ENCODE measurements around the gene FARS2.

Gene FARS2

DNA sequence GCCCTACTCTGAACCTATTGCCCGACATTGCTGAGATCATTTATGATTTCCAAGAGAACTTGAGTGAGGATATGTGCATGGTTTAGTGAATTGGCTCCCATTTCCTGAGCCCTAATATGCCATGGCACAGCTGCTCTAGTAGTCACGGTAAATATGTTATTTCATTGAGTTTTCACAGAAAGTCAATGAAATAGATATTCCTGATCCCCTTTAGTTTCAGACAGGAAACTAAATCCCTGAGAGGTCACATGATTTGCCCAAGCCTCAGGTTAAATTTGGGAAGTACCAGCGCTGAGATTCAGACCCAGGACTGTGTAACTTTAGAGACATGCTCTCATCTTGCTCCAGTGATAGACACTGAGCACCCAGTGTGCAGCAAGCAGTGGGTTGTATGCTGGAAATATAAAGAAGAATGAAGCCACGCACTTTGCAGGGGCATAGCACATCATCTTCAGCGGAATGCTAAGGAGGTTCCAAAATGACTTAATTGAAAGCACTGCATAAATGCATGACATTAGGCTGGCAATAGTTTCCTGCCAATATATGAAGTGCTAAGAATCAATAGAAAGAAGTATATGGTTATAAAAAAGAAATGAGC, 70.6 kb downstream of the FARS2 start:
- DNase-seq, result no peak

DNA sequence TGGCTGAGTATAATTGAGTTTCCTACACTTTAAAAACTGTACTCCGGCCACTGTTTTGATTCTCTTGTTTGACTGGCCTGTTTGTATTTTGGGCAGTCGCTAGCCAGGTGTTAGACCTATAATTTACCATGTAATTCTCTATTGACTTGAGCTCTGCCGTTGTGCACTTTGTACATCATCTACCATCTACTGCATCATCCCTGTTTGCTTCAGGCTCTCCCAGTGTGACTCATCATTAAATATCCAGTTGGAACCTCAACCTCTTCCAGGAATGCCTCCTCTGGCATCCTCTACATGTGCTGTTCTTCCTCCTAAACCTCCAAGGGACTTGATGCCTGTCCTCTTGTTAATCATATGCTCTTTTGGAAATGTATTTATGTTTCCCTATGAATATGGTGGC, 72.3 kb downstream of the FARS2 start:
- DNase-seq, result peak; percentile 78

DNA sequence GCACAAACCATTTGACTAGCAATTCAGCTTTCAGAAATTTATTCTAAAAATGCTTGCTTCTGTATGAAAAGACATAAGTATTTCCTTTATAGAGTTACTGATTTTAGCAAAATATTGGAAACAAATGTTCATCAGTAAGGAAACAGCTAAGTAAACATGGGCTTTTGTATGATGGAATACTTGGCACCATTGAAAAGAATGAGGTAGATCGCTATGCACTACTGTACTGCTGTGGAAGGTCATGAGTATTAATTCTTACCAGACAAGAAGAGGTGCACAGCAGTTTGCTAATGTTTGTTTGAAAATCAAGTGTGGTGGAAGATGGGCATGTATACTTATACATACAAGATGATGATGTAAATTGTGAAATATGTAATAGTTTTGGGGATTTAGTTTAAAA, 73.0 kb downstream of the FARS2 start:
- DNase-seq, result peak; percentile 22

DNA sequence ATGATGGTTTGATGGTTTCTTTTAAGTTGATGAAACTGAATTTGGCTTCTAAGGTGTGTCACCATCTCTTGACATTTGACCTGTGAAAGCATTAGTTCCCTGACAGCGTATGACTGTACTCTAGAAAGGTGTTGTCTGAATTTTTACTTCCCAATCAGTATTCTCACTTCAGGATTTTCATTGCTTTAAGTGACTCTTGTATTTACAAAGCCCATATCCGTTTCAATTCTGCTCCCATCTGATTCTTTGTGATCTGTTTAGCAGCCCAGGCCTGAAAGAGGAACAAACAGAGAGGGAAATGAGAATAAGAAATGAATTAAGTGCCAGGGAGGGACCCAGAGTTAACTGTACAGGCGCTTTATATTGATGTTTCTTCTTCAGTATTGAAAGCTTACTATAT, 73.7 kb downstream of the FARS2 start:
- DNase-seq, result no peak

DNA sequence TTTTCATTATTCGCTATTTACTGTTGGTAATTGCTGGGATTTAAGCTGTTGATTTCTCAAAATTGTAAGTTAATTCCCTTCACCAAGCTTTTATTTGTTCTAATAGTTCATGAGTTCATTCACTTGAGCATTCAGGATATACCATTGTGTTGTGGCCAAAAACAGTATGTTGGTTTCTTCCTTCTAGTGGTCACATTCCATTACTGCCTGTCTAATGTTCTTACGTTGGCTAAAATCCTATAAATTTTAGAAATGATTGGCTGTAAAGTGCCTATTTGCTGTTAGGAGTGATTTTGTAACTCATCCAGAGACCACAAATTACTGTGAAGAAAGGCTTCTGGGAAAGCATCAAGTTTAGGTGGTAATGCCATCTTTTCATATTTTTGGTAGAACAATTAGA, 76.3 kb downstream of the FARS2 start:
- peak; percentile 74 for DNase-seq

DNA sequence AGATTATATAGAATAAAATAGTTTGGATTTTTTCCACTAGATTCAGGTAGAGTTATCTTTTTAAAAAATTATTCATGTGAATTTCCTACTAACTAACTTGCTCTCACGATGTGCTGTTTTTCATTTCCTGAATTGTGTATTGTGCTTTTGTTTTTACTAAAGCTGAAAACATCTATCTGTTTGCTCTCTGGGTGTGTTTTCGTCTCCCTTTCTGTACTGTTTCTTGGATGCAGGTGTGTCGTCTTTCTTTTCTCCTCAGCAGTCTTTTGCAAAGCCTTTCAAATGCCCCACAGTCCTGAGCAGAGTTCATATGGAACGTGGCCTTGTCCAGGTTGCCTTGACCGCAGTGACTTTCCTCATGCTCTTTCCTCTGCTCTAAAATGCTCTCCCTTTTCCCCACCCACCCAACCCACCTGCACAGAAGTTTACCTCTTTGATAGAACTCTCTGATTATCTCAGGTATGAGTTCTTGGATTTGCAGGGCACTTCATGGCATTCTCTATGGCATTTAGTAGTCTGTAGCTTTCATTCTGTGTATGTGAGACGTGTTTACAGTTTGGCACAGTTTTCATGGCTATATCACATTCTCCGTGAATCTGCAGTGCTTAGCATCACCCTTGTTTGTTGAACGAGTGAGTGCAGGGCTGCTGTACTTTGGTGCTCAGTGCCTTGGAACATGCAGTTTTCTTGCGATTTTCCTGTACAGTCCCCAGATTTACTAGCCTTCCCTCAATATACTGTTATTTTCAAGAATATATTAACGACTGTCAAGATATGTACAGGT, 77.1 kb downstream of the FARS2 start:
- no peak for DNase-seq

DNA sequence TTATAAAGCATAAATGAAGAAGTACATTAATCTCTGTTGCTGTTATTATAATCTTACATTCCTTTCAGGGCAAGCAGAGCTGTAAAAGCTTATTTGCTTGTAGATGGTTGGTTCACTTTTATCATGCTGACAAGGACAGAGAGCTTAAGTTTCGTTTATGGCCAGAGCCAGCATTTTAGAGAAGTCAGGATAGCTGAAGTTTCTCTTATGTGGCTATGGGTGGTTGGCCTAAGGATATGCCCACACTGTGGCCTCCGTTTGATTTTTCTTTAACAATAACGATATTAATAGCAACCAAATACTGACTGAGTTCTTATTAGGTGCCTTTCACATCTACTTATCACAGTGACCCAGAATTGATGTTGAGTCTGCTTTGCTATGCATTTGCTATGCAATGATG, 78.5 kb downstream of the FARS2 start:
- DNase-seq, result no peak

DNA sequence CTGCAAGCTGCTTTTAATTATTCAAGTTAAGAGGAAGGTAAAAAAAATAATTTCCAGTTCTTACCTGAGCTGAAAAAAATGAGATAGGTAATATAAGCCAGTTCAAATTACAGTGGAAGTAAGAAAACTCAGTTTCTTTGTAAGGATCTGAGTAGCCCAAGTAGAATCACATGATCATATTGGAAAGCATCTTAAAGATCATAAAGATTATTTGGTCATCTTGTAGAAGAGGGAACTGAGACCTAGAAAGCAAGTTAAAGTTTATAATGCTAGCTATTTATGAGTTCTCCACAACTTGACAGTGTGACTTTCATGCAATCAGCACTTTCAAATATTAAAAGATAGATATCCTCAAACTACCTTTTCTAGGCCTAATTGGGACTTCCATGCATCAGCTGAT, 80.5 kb downstream of the FARS2 start:
- no peak for DNase-seq

DNA sequence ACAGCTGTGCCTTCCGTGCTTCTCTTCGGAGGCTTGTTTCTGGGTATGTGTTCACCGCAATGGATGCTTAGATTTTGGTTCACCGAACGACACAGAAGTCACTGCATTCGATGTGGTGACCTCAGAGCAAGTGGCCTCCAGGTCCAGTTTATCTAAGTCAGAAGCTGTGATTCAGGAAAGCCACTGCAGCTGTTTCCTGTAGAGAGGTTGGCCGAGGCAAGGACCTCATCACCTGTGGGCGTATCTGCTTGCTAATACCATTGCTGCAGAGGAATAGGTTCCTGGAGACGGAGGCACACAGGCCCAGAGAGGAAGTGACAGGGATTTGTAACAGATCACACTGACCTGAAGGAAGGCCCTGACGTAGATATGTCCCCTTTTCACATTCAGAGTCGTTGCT, 82.7 kb downstream of the FARS2 start:
- no peak for DNase-seq

DNA sequence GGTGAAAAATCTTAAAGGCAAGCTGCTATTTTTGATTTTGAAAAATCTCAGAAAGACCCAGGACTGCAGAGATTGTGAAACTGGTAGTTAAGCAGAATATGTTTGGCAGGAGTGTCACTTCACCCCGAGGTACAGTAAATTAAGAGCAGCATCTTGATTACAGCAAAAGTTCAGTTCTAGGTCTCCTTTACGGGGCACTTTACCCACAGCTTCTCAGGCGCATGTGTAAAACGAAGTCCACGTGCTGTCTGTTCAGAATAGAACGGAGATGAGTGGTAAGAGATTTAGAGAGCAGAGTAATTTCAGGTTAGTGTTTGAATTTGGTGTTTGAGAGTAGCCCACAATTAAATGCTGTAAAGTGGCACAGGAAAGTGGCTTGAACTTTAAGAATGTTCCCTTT, 84.0 kb downstream of the FARS2 start:
- DNase-seq, result no peak

DNA sequence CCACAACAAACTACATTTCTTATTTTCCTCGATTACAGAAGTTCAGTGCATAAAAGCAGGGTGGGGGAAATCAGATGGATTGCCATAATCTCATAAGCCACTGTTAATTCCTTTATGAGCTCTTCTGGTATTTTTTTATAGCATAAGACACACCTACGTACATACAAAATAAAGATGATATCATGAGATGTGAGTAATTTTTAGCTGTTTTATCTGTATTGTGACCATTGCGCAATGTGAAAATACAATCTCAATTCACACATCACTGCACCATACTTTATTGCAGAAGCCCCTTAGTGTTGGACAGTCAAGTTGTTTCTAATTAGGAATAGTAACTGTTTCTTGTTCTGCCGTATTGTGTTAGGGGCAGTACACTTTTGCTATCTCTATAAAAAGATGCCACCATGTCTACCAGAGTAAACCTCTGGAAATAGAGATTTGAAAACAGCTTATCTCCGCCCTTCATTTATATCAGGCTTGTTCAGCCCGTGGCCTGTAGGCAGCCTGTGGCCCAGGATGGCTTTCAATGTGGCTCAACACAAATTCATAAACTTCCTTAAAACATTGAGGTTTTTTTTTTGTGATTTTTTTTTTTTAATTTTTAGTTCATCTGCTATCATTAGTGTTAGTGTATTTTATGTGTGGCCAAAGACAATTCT, 90.4 kb downstream of the FARS2 start:
- DNase-seq, result no peak

DNA sequence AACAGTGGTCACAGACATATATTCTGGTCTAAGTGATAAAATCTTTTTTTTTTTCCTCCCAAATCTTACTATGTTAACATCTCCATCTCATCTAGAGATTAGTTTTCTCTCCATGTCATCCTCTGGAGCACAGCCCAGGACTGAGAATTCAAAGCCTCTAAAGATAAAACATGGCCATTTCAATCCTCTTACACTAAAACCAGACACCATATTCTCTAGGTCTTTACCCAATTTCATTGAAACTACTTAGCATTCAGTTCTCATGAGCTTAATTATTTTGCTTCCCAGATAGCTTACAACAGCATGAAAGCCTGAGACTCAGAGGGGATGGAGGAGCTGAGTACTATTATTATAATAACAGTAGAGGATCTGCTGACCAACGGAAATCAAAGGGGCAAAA, 92.7 kb downstream of the FARS2 start:
- DNase-seq, result no peak

DNA sequence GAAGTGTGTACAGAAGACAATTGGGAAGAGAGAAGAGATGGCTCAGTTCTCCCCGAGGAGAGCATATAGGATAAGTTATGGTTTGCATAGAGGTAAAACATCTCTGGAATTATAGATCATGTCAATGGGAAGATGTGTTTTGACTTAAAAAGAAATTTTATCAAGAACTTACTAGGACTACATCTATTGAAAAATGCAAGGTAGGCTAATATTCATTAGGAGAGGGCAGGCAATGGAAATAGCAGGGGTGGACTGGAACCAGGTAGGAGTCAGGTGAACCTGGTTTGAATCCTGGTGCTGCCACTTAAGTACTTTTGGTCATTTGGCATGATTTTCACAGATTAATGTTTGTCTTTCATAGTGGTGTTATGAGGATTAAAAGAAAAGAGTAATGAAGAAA, 96.2 kb downstream of the FARS2 start:
- DNase-seq, result no peak

DNA sequence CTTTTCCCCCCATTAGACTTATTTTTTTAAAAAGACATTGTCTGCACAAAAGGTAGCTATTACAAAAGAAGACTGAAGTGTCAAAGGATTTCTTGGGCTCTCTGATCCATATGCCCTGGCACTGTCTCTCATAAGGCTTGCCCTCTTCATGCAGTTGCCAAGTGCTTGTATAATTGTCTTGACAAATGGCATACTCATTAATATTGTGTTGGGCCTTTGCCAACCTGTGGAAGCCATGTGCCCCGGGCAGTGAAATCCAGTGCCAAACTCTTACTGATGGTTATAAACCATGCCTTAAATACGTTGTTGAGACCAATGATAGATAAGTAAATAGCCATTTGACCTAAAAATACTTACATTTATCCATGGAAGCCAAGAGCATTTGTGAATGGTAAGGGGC, 98.1 kb downstream of the FARS2 start:
- DNase-seq, result no peak

DNA sequence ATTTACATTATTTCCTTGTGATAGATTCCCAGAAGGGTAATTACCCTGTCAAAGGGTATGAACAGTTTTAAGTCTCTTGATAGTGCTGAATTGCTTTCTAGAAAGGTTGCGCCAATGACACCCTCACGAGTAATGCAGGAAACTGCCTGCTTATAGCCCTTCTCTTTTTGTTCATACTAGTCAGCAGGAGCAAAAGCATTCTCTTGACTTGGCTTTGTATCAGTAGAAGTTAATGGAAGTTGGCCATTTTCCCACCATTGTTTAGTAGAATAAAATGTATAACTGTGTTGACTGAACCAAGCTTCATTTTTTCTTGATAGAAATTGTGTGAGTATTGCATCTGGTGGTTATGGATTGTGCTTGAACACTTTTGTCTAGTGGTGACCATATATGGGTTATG, 100.1 kb downstream of the FARS2 start:
- peak; percentile 17 for DNase-seq

DNA sequence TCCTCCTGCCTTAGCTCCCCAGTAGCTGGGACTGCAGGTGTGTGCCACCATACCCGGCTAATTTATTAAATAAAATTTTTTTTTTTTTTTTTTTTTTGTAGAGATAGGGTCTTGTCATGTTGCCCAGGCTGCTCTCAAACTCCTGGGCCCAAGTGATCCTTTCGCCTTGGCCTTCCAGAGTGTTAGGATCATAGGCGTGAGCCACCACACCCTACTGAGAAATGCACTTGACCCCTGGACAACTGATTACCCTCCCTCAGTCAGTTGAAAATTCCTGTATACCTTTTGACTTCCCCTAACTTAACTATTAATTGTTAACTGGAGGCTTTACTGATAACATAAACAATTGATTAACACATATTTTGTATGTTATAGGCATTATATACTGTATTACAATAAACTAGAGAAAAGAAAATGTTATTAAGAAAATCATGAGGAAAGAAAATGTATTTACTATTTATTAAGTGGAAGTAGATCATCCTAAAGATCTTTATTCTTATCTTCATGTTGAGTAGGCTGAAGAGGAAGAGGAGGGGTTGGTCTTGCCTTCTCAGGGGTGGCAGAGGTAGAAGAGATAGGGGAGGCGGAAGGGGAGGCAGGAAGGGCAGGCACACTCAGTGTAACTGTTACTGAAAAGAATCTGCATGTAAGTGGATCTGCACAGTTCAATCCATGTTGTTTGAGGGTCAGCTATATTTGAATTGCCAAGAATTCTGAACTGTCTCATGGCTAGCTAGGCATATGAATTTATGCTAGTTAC, 104.3 kb downstream of the FARS2 start:
- no peak for DNase-seq

DNA sequence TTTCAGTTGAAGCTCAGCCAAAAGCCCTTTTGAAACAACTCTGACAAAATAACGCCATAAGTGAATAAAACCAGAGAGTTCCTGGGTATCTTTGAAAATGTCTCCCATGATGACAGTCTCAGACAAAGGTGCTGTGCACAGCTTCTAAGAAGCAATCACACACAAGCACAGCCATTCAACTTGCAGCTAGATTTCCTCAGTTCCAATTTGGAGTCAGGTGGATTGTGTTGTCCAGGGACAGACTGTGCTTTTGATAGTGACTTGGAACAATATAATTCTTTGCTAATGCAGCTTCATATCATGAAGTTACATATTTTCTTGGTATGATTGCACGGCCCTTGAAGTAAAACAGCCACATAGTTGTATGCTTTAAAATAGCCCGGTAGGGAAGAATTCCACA, 105.6 kb downstream of the FARS2 start:
- no peak for DNase-seq

DNA sequence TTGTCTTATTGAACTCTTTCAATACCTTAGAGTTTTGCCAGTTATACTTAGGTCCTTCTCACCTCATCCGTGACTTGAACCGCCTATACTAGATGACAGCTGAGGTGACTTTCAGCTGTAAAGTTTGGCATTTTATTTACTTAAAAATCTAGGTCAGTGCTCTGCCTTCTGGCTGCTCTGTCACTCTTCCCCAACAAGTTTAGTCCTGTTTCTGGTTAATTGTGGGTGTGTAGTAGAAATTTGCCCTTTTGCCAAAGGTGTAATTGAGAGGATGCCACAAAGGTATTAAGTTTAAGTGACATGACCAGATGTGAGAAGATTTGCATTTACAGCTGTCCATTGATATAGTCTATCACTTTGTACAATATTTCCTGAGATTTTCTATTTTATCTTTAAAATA, 106.2 kb downstream of the FARS2 start:
- DNase-seq, result no peak

DNA sequence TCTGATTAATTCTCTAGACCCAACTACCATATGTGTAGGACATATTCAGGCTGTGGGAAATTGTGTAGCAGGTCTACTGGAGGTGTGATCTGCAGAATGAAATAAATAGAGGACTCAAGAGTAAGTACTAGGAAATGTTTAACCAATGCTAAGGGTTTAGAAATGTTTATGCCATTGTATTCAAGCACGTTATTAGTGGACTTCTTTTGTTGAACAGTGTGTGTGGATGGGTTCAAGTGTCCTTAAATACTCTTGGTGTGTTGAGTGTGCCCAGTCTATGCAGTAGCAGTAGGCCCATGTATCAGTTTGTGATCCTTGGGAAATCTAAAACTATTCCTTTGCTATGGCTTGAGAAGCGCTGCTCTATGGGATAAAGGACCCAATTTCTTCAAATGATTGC, 112.1 kb downstream of the FARS2 start:
- DNase-seq, result no peak

DNA sequence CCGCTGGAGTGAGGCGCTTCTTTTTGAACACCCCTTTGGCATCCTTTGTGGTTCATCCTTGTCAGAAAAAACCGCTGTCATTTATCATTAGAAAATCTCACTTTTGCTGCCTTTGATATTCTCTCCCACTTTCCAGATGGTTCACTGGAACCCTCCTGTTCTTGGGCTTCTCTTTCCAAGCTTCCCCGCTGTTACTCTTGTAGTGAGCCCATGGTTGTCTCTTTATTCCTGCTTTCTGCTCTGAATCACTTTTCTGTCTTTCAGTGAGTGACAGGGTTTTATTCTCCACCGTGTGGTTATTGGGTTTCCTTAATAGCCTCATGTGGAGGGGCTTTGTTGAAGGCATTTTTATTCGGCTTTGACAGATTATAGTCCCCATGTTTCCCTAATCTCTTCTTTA, 117.0 kb downstream of the FARS2 start:
- DNase-seq, result no peak

DNA sequence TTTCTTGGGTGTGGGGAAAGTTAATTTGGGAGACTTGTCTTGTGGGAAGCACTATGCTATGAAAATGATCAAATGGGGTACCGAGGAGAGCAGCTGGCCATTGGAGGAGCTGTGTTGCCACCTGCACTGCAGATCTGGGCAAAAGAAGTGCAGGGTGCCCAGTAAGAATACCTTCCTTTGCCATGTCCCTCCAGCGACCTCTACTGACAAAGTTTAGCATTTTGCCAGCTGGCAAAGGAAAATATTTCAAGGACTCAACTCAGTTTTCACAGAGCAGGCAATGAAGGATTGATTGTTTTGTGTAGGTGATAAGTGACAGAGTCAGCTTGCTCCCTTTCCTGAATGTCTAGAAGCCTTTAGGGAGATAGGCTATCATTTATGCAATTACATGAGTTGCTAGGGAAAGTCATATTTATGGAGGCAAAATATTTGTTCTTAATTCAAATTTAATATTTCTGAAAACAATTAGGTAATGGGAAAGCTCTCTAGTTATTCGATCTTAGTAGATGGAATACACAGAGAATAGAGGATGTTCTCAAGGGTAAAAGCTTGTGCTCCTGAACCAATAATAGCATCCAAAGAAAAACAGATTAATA, 118.4 kb downstream of the FARS2 start:
- DNase-seq, result peak; percentile 40

DNA sequence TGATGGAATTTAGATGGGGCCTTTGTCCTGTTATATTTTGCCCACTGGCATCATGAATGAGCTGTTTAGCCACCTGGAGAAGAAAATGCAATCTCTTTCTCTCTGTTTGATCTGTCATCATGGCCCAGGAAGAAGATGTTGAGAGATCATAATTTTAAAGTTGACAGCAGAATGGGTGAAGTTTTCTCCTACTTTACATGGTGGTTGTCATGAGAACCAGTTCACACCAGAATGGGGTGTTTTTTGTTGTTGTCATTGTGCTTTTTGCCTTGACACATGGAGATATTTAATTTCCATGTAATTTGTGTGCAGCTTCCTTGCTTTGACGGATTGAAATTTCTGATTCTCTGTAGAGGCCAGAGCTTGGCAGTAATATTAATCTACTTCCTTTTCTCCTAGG, 122.5 kb downstream of the FARS2 start:
- DNase-seq, result no peak

DNA sequence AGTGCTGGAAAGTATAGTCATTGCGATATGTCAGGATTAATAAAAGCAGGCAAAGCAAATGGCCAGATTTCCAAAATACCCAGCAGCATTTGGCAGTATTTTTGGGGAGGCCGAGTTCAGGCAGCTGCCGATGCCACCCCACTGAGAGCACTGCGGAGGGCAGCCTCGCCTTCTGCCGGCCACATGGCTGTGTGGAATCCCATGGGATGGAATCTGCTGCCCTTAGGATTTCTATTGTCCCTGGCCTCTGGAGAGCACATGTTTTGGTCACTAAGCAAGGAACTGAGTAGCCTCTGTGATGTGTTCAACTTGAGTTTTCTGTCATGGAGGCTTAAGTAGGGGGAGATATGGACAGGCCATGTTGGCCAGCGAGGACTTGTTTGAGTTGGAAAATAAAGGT, 123.0 kb downstream of the FARS2 start:
- no peak for DNase-seq

All from fibroblast of upper back skin (primary cell).